Lung (tissue), 12 donors: ENCODE data around the gene KIAA0232. TPM values are rescaled to one million over a fixed set of nuclear protein-coding genes. Genes with fewer than 3 reads are reported as not detected.

Experiments
- ATAC-seq: fragments of 200-7000 bp; cut with Tn5 transposase; one replicate; pipeline ENCODE4 v1.9.1; 2020; ENCODE audit warnings: moderate number of reproducible peaks; ENCODE audit not compliant: insufficient read depth, low FRiP score
- DNase-seq, 3 donors: peaks; one replicate each; pipeline ENCODE4 v3.0.0-alpha.2; 2013 to 2017
- H3K27ac ChIP-seq, 2 donors: one replicate each; pipeline ENCODE4 v1.5.1; 2013; ENCODE audit warnings: mild to moderate bottlenecking in 2 of 2, moderate library complexity in 2 of 2, control low read depth in 1 of 2, inconsistent platforms in 1 of 2, low read depth in 1 of 2, low read length in 1 of 2
- H3K27me3 ChIP-seq, 3 donors: one replicate each; pipeline ENCODE4 v1.5.1; 2013; ENCODE audit warnings: low read length in 2 of 3; ENCODE audit not compliant: control insufficient read depth in 3 of 3, insufficient read depth in 3 of 3
- H3K36me3 ChIP-seq, 4 donors: one replicate each; pipeline ENCODE4 v1.5.1; 2013; ENCODE audit warnings: low read length in 4 of 4, mild to moderate bottlenecking in 1 of 4, moderate library complexity in 1 of 4; ENCODE audit not compliant: control insufficient read depth in 4 of 4, insufficient read depth in 4 of 4
- H3K4me1 ChIP-seq, 5 donors: one replicate each; pipeline ENCODE4 v1.5.1; 2013; ENCODE audit warnings: low read length in 5 of 5, mild to moderate bottlenecking in 2 of 5, moderate library complexity in 1 of 5; ENCODE audit not compliant: control insufficient read depth in 5 of 5, insufficient read depth in 5 of 5
- H3K4me3 ChIP-seq: one replicate; pipeline ENCODE4 v1.5.1; 2013; ENCODE audit warnings: mild to moderate bottlenecking, control low read depth, moderate library complexity
- H3K9ac ChIP-seq, 2 donors: one replicate each; pipeline ENCODE4 v1.5.1; 2013; ENCODE audit warnings: low read length in 2 of 2, control low read depth in 1 of 2; ENCODE audit not compliant: insufficient read depth in 1 of 2
- H3K9me3 ChIP-seq, 4 donors: one replicate each; pipeline ENCODE4 v1.5.1; 2013; ENCODE audit warnings: low read length in 3 of 4, mild to moderate bottlenecking in 1 of 4, moderate library complexity in 1 of 4; ENCODE audit not compliant: control insufficient read depth in 4 of 4, insufficient read depth in 3 of 4
- CTCF ChIP-seq: IDR thresholded peaks from 2 replicates; pipeline ENCODE4 v1.5.1; 2012; ENCODE audit warnings: mild to moderate bottlenecking; ENCODE audit errors: control extremely low read depth, extremely low read depth
- WGBS, 2 donors: extraction: QIAGEN DNeasy Blood & Tissue Kit; methylation state at CpG; one replicate each; pipeline ENCODE4 v1.1.7; 2013; 5-methylcytosine and 5-hydroxymethylcytosine counted together
- polyA plus RNA-seq, 2 donors: library from polyadenylated mRNA; stranded (reverse); fragments of 200-250 nt; gene quantifications; one replicate each; pipeline ENCODE4 v1.2.1, GENCODE V29; 2013
- total RNA-seq, 2 donors: library from RNA; depleted of rRNA in 1 of 2; stranded (reverse); fragments of >200 nt in 1 of 2; gene quantifications; one replicate each; pipeline ENCODE4 v1.2.1, GENCODE V29; 2014 to 2021
- donor health status: control.
- donor health status: control.
- donor health status: Bipolar disorder and iron deficiency.
- donor health status: healthy.
- donor health status: DM: yes; HTN: yes; CAD: no.

KIAA0232 gene
- total and polyA plus RNA-seq, 4 donors = 6.8 to 34.6 (median 18.7) TPM

- H3K27ac ChIP-seq = no peak overlapping the region
- H3K36me3 ChIP-seq = no peaks in the 10 kb centered on the region
- no peak for TF ChIP-seq CTCF
- H3K4me1 ChIP-seq = no peaks in the 10 kb centered on the region
- DNase-seq (no peak), ATAC-seq (no peak)
- peaks cover 0 to 3% (median 0%) of the 10 kb centered on the region in 3 donors for H3K27me3 ChIP-seq
- no peak overlapping the region for H3K9ac ChIP-seq
- no peaks in the 10 kb centered on the region for H3K9me3 ChIP-seq
- WGBS, 2 donors = 69% methylated on average over 12 of the region's 12 CpGs
- H3K4me3 ChIP-seq = no peak overlapping the region
These were observed 5.4 kb upstream of the KIAA0232 start for GRCh38 chr4:6776920-6777635.

- Histone ChIP-seq H3K36me3 (no peaks in the 10 kb centered on the region), H3K27ac (no peak overlapping the region), H3K9ac (no peak overlapping the region), H3K9me3 (no peaks in the 10 kb centered on the region), H3K4me1 (no peaks in the 10 kb centered on the region), H3K4me3 (no peak overlapping the region), H3K27me3 (peaks cover 0 to 3% (median 0%) of the 10 kb centered on the region in 3 donors)
- DNase-seq = no peak
- no peak for ATAC-seq
- TF ChIP-seq CTCF = no peak
- WGBS, 2 donors = 54 to 69% methylated on average over 15 of the region's 15 CpGs
These were observed 4.8 kb upstream of the KIAA0232 start for GRCh38 chr4:6777636-6778281.

- Histone ChIP-seq H3K27me3 (peaks cover 0 to 3% (median 0%) of the 10 kb centered on the region in 3 donors), H3K36me3 (no peaks in the 10 kb centered on the region), H3K9me3 (no peaks in the 10 kb centered on the region), H3K4me3 (no peak overlapping the region), H3K9ac (no peak overlapping the region), H3K27ac (no peak overlapping the region), H3K4me1 (no peaks in the 10 kb centered on the region)
- 94 to 95% methylated on average over 5 of the region's 5 CpGs for WGBS, 2 donors
- DNase-seq (no peak), ATAC-seq (no peak)
- TF ChIP-seq CTCF = no peak
These were observed 4.1 kb upstream of the KIAA0232 start for GRCh38 chr4:6778435-6778834.
